ENCODE results near the gene JPH3.

Gene JPH3

GRCh38 chr16:87693827-87694226 is 91.5 kb downstream of the JPH3 start:
- Histone ChIP-seq H3K4me1 (ENCODE audit: control insufficient read depth, low read length) (peaks cover 22% of the 10 kb centered on the region), H3K27me3 (ENCODE audit: control insufficient read depth, low read length) (no peaks in the 10 kb centered on the region), H3K4me2 (ENCODE audit: low read length) (no peak overlapping the region), H3K9me2 (replicated peaks; ENCODE audit: control insufficient read depth, low read length) (no peaks in the 10 kb centered on the region), H3K79me2 (ENCODE audit: control insufficient read depth, low read length) (peaks cover 13% of the 10 kb centered on the region), H3K4me3 (ENCODE audit: low read length) (no peak overlapping the region), H3K27ac (ENCODE audit: low read depth, low read length) (no peak overlapping the region), H3F3A (ENCODE audit: control insufficient read depth, insufficient read depth) (peaks cover 11% of the 10 kb centered on the region), H4K20me1 (ENCODE audit: control insufficient read depth, insufficient read depth, low read depth, low read length) (0 out of 2 replicates have a peak, but pooled peaks cover 5% of the 10 kb centered on the region), H3K9me3 (ENCODE audit: control insufficient read depth, insufficient read depth, low read length) (no peaks in the 10 kb centered on the region), H3K36me3 (ENCODE audit: control insufficient read depth, low read length) (peaks cover 48% of the 10 kb centered on the region)
- no peak for TF ChIP-seq CTCF (IDR thresholded peaks at IDR 0.05; ENCODE audit: low read depth, low read length, poor library complexity, severe bottlenecking)
- no peak for TF ChIP-seq EZH2phosphoT487 (IDR thresholded peaks at IDR 0.05; ENCODE audit: borderline replicate concordance, low read length)

- no peaks in the 10 kb centered on the region for H3K27me3 ChIP-seq (ENCODE audit: control insufficient read depth, low read length)
- H3K27ac ChIP-seq (ENCODE audit: low read depth, low read length), result no peak overlapping the region
- no peak for TF ChIP-seq CTCF (IDR thresholded peaks at IDR 0.05; ENCODE audit: low read depth, low read length, poor library complexity, severe bottlenecking)
- no peak for TF ChIP-seq EZH2phosphoT487 (IDR thresholded peaks at IDR 0.05; ENCODE audit: borderline replicate concordance, low read length)
- H3F3A ChIP-seq (ENCODE audit: control insufficient read depth, insufficient read depth), result peaks cover 17% of the 10 kb centered on the region
- H3K9me2 ChIP-seq (replicated peaks; ENCODE audit: control insufficient read depth, low read length), result no peaks in the 10 kb centered on the region
- H3K4me1 ChIP-seq (ENCODE audit: control insufficient read depth, low read length), result peaks cover 30% of the 10 kb centered on the region
- H3K9me3 ChIP-seq (ENCODE audit: control insufficient read depth, insufficient read depth, low read length), result no peaks in the 10 kb centered on the region
- peaks cover 53% of the 10 kb centered on the region for H3K36me3 ChIP-seq (ENCODE audit: control insufficient read depth, low read length)
- H4K20me1 ChIP-seq (ENCODE audit: control insufficient read depth, insufficient read depth, low read depth, low read length), result 0 out of 2 replicates have a peak, but pooled peaks cover 5% of the 10 kb centered on the region
- H3K4me3 ChIP-seq (ENCODE audit: low read length), result no peak overlapping the region
- peaks cover 13% of the 10 kb centered on the region for H3K79me2 ChIP-seq (ENCODE audit: control insufficient read depth, low read length)
- H3K4me2 ChIP-seq (ENCODE audit: low read length), result no peak overlapping the region
These were observed 92.3 kb downstream of the JPH3 start for GRCh38 chr16:87694441-87695125.

- H4K20me1 ChIP-seq (ENCODE audit: control insufficient read depth, insufficient read depth, low read depth, low read length), result 0 out of 2 replicates have a peak, but pooled peaks cover 5% of the 10 kb centered on the region
- no peak overlapping the region for H3K4me3 ChIP-seq (ENCODE audit: low read length)
- TF ChIP-seq CTCF (IDR thresholded peaks at IDR 0.05; ENCODE audit: low read depth, low read length, poor library complexity, severe bottlenecking), result no peak
- TF ChIP-seq EZH2phosphoT487 (IDR thresholded peaks at IDR 0.05; ENCODE audit: borderline replicate concordance, low read length), result no peak
- no peaks in the 10 kb centered on the region for H3K9me2 ChIP-seq (replicated peaks; ENCODE audit: control insufficient read depth, low read length)
- H3K4me1 ChIP-seq (ENCODE audit: control insufficient read depth, low read length), result peaks cover 39% of the 10 kb centered on the region
- H3K27ac ChIP-seq (ENCODE audit: low read depth, low read length), result no peak overlapping the region
- no peak overlapping the region for H3K4me2 ChIP-seq (ENCODE audit: low read length)
- H3F3A ChIP-seq (ENCODE audit: control insufficient read depth, insufficient read depth), result peaks cover 24% of the 10 kb centered on the region
- no peaks in the 10 kb centered on the region for H3K9me3 ChIP-seq (ENCODE audit: control insufficient read depth, insufficient read depth, low read length)
- H3K36me3 ChIP-seq (ENCODE audit: control insufficient read depth, low read length), result peaks cover 62% of the 10 kb centered on the region
- H3K79me2 ChIP-seq (ENCODE audit: control insufficient read depth, low read length), result peaks cover 13% of the 10 kb centered on the region
- H3K27me3 ChIP-seq (ENCODE audit: control insufficient read depth, low read length), result no peaks in the 10 kb centered on the region
These were observed 93.2 kb downstream of the JPH3 start for GRCh38 chr16:87695534-87695933.

Data from DOHH2 (cell line).